ENCODE measurements around the gene ZNF362. TPM values are rescaled to one million over a fixed set of nuclear protein-coding genes. Genes with fewer than 3 reads are reported as not detected.

The ZNF362 gene
- total RNA-seq, 1 experiment from 2014 or later = 11.1 TPM

DNA sequence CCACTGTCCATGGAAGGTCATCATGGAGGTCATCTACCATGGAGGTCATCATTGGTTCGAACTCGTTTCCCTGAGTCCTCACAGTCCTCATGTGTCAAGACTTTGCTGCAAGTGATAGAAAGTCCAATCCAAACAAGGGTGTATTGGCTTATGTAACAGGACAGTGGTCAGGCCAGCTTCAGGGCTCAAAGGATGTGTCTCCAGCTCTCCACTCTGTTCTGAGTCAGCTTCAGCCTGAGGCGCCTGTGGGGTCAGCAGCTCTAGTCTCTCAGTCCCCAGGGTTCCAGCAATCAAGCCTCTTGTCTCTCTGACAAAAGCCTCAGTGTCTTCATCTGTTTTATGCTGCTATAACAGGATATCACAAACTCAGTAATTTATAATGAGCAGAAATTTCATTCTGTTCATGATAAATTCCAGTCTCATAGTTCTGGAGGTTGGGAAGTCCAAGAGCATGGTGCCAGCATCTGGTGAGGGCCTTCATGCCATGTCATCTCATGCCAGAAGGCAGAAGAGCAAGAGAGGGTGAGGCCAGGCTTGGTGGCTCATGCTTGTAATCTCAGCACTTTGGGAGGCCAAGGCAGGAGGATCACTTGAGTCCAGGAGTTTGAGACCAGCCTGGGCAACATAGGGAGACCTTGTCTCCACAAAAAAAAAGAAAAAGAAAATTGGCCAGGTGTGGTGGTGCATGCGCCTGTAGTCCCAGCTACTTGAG lies 45.1 kb downstream of the ZNF362 start:
- no peaks in the 10 kb centered on the region for H3K9me2 ChIP-seq (ENCODE audit: insufficient read depth)
- H3K36me3 ChIP-seq (ENCODE audit: control insufficient read depth in 1 of 2, insufficient read depth in 2 of 2, low read length in 2 of 2) = no peaks in the 10 kb centered on the region
- no peak for TF ChIP-seq CBX3 (IDR thresholded peaks at IDR 0.05; ENCODE audit: low read depth)
- TF ChIP-seq EGR1 (IDR thresholded peaks at IDR 0.05; ENCODE audit: low read depth) = no peak
- no peak for TF ChIP-seq JUND (IDR thresholded peaks at IDR 0.05)
- TF ChIP-seq, protein P1, sequence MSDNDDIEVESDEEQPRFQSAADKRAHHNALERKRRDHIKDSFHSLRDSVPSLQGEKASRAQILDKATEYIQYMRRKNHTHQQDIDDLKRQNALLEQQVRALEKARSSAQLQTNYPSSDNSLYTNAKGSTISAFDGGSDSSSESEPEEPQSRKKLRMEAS (IDR thresholded peaks at IDR 0.05) = no peak
- POLR2A ChIA-PET = no interaction called here
- H2AFZ ChIP-seq (ENCODE audit: low read depth, low read length, poor library complexity, severe bottlenecking) = no peak overlapping the region
- BruUV-seq (replicated peaks) = no TSS peak
- H3K9ac ChIP-seq (ENCODE audit: low read length) = no peak overlapping the region
- no peaks in the 10 kb centered on the region for H3K79me2 ChIP-seq (ENCODE audit: insufficient read depth, low read length)
- H3K4me2 ChIP-seq (ENCODE audit: low read length) = no peak overlapping the region
- intact Hi-C loops (cut with micrococcal nuclease) = no loop called here
- H4K20me1 ChIP-seq (ENCODE audit: insufficient read depth) = no peaks in the 10 kb centered on the region
- RAD21 ChIA-PET (ENCODE audit: low non-redundant PET in 1 of 2, low total read pairs in 2 of 2, uncharacterized antibody in 2 of 2, unreplicated experiment in 2 of 2) = no interaction called here
- no peaks in the 10 kb centered on the region for H3K27me3 ChIP-seq (ENCODE audit: insufficient read depth, low read length)
- ATAC-seq (no peak), DNase-seq (ENCODE audit: low read depth, low spot score) (no peak)
- no peak overlapping the region for H3K27ac ChIP-seq (ENCODE audit: low read depth, low read length)
- CTCF ChIA-PET = no interaction called here
- H3K9me3 ChIP-seq (ENCODE audit: control insufficient read depth in 1 of 2, insufficient read depth in 1 of 2, low read depth in 1 of 2, low read length in 2 of 2) = no peaks in the 10 kb centered on the region
- H3K4me3 ChIP-seq (replicated peaks in 1 of 2; ENCODE audit: low read depth in 1 of 2, low read length in 2 of 2) = no peak overlapping the region
- peaks cover 0 to 8% of the 10 kb centered on the region in 2 experiments; a peak in 2 of 4 replicates for H3K4me1 ChIP-seq (ENCODE audit: control insufficient read depth in 1 of 2, insufficient read depth in 2 of 2, low read length in 2 of 2)

DNA sequence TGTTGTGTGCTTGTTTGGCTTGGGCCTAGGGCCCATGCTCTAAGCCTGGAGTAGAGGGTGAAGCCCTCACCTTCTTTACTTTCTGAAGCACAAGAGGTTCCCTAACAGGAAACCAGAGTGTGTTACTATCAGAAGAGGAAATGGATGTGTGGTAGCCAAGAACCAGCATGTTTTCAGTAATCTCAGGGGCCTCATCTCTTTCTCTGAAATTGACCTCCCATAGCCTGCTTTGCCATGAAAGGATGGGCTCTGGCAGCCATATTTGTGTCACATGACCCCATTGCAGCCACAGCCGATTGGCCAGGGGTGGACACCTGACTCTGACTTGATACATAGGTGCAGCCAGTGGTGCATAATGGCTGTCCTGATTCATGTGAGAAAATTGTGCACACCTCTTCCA lies 46.0 kb downstream of the ZNF362 start:
- H3K4me2 ChIP-seq (ENCODE audit: low read length) = peak overlapping the region; percentile 27; the same call in 1 of the 2 replicates
- peaks cover 0 to 8% of the 10 kb centered on the region in 2 experiments; a peak in 2 of 4 replicates for H3K4me1 ChIP-seq (ENCODE audit: control insufficient read depth in 1 of 2, insufficient read depth in 2 of 2, low read length in 2 of 2)
- H4K20me1 ChIP-seq (ENCODE audit: insufficient read depth) = no peaks in the 10 kb centered on the region
- BruUV-seq (replicated peaks) = no TSS peak
- DNase-seq (ENCODE audit: low read depth, low spot score) (no peak), ATAC-seq (peak; percentile 32; the same call in 1 of the 2 replicates)
- TF ChIP-seq YY1 (IDR thresholded peaks at IDR 0.05; ENCODE audit: extremely low read depth, insufficient replicate concordance, low read depth, low read length) = peak; percentile 59
- no peak for TF ChIP-seq FOSL1 (IDR thresholded peaks at IDR 0.05; ENCODE audit: low read depth)
- no peak overlapping the region for H3K27ac ChIP-seq (ENCODE audit: low read depth, low read length)
- no peaks in the 10 kb centered on the region for H3K36me3 ChIP-seq (ENCODE audit: control insufficient read depth in 1 of 2, insufficient read depth in 2 of 2, low read length in 2 of 2)
- H3K4me3 ChIP-seq (replicated peaks in 1 of 2; ENCODE audit: low read depth in 1 of 2, low read length in 2 of 2) = no peak overlapping the region
- H3K27me3 ChIP-seq (ENCODE audit: insufficient read depth, low read length) = no peaks in the 10 kb centered on the region
- H2AFZ ChIP-seq (ENCODE audit: low read depth, low read length, poor library complexity, severe bottlenecking) = no peak overlapping the region
- ChIA-PET POLR2A (no interaction called here), CTCF (no interaction called here), RAD21 (ENCODE audit: low non-redundant PET in 1 of 2, low total read pairs in 2 of 2, uncharacterized antibody in 2 of 2, unreplicated experiment in 2 of 2) (no interaction called here)
- no peaks in the 10 kb centered on the region for H3K9me2 ChIP-seq (ENCODE audit: insufficient read depth)
- intact Hi-C loops (cut with micrococcal nuclease) = no loop called here
- no peaks in the 10 kb centered on the region for H3K9me3 ChIP-seq (ENCODE audit: control insufficient read depth in 1 of 2, insufficient read depth in 1 of 2, low read depth in 1 of 2, low read length in 2 of 2)
- no peak overlapping the region for H3K9ac ChIP-seq (ENCODE audit: low read length)
- H3K79me2 ChIP-seq (ENCODE audit: insufficient read depth, low read length) = no peaks in the 10 kb centered on the region

All from HCT116 (cell line).